Measurements from ENCODE around the gene ALG14. TPM values are rescaled to one million over a fixed set of nuclear protein-coding genes. Genes with fewer than 3 reads are reported as not detected.

ALG14 gene
- total and polyA plus RNA-seq, 2 donors (not counting 1 experiment from before 2014, with no cell fraction given): 0.92 to 2.6 TPM

DNA sequence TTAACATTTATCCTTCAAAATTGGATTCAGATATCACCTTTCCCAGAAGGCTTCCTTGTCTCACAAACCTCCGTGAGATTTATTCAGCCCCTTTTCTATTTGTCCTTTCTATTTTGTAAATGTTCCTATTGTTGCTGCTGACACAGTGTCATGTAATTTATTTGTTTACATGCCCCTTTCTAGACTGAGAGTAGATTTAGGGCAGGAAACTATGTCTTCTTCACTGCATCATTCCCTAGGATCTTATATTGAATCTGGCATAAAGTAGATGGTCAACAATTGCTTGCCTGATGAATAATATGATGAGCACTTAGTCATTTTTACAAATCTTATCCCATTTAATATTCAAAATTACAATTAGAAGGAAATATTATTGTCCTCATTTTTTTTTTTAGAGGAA lies 137.7 kb downstream of the ALG14 start:
- intact Hi-C loops (cut with micrococcal nuclease): no loop called here
- no CpG with 5 or more reads among the region's 1 CpG for WGBS (ENCODE audit: insufficient coverage)
- no peaks in the 10 kb centered on the region for H3K9me3 Mint-ChIP-seq (ENCODE audit: insufficient read depth)

DNA sequence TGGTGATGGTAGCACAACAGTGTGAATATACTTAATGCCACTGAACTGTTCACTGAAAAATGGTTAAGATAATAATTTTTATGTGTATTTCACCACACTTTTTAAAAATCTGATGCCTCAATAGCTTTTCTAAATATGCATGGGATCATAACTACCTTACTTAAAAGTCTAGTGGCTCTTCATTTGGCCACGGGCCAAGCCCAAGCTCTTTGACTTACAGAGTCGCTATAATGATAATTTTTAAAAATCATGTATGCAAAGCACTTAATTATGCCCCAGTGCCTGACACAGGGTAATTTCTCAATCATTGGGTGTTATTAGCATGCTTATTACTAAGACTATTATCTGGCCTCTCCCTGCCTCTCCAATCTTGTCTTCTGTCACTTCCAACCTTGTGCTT lies 138.2 kb downstream of the ALG14 start:
- Histone ChIP-seq H2AFZ (ENCODE audit: insufficient read depth, low read depth, low read length, poor library complexity, severe bottlenecking) (no peak overlapping the region), H3K4me2 (replicated peaks; ENCODE audit: low read depth, low read length, poor library complexity, severe bottlenecking) (no peak overlapping the region), H3K4me1 (ENCODE audit: control insufficient read depth in 2 of 2, insufficient read depth in 2 of 2, low read length in 2 of 2) (no peaks in the 10 kb centered on the region), H4K20me1 (ENCODE audit: control insufficient read depth, insufficient read depth, low read length, poor library complexity, severe bottlenecking) (no peaks in the 10 kb centered on the region), H3K27ac (ENCODE audit: low read length in 2 of 2) (no peak overlapping the region), H3K9me3 (ENCODE audit: control extremely low read depth in 1 of 3, control insufficient read depth in 2 of 3, insufficient read depth in 1 of 3, low read length in 2 of 3) (no peaks in the 10 kb centered on the region), H3K9ac (ENCODE audit: low read length) (no peak overlapping the region), H3K27me3 (replicated peaks in 1 of 4; ENCODE audit: control extremely low read depth in 1 of 4, control insufficient read depth in 3 of 4, insufficient read depth in 4 of 4, low read length in 3 of 4) (no peaks in the 10 kb centered on the region), H3K4me3 (ENCODE audit: control extremely low read depth in 1 of 5, extremely low read depth in 1 of 5, insufficient read depth in 1 of 5, low read depth in 2 of 5, low read length in 4 of 5) (no peak overlapping the region), H3K79me2 (ENCODE audit: control insufficient read depth, insufficient read depth, low read length) (no peaks in the 10 kb centered on the region), H3K36me3 (replicated peaks in 1 of 2; ENCODE audit: control extremely low read depth in 1 of 2, control insufficient read depth in 1 of 2, extremely low read depth in 1 of 2, insufficient read depth in 2 of 2, low read length in 1 of 2) (no peaks in the 10 kb centered on the region)
- ATAC-seq (ENCODE audit: low read depth) (no peak), DNase-seq (no peak)
- H3K4me1 Mint-ChIP-seq: no peaks in the 10 kb centered on the region
- no peak overlapping the region for H3K4me3 Mint-ChIP-seq
- ChIA-PET CTCF (interaction anchor here (1.4 to 1.5 kb wide), 2 partner anchors 46 to 109 kb away, joined by 3 to 4 read pairs; no protein-coding TSS in a partner anchor), POLR2A (no interaction called here)
- H3K27me3 Mint-ChIP-seq: peaks cover 5% of the 10 kb centered on the region
- no peak for TF ChIP-seq EZH2 (IDR thresholded peaks at IDR 0.05; ENCODE audit: borderline replicate concordance, insufficient read depth, low read depth, low read length, poor library complexity, severe bottlenecking)
- H3K27ac Mint-ChIP-seq: no peak overlapping the region
- H3K9me3 Mint-ChIP-seq (ENCODE audit: insufficient read depth): no peaks in the 10 kb centered on the region
- intact Hi-C loops (cut with micrococcal nuclease): no loop called here
- no CpG with 5 or more reads among the region's 2 CpGs for WGBS (ENCODE audit: insufficient coverage)

More for the DNA sequence above, 137.7 kb downstream of the ALG14 start:
- ChIA-PET POLR2A (no interaction called here), CTCF (interaction anchor here (1.4 kb wide), 1 partner anchor 108 kb away, joined by 3 read pairs; no protein-coding TSS in a partner anchor)
- Mint-ChIP-seq H3K4me3 (no peak overlapping the region), H3K27me3 (peaks cover 5% of the 10 kb centered on the region), H3K4me1 (no peaks in the 10 kb centered on the region), H3K27ac (no peak overlapping the region)
- Histone ChIP-seq H3K27ac (ENCODE audit: low read length in 2 of 2) (no peak overlapping the region), H3K4me2 (replicated peaks; ENCODE audit: low read depth, low read length, poor library complexity, severe bottlenecking) (no peak overlapping the region), H3K36me3 (replicated peaks in 1 of 2; ENCODE audit: control extremely low read depth in 1 of 2, control insufficient read depth in 1 of 2, extremely low read depth in 1 of 2, insufficient read depth in 2 of 2, low read length in 1 of 2) (no peaks in the 10 kb centered on the region), H3K4me3 (ENCODE audit: control extremely low read depth in 1 of 5, extremely low read depth in 1 of 5, insufficient read depth in 1 of 5, low read depth in 2 of 5, low read length in 4 of 5) (no peak overlapping the region), H3K9me3 (ENCODE audit: control extremely low read depth in 1 of 3, control insufficient read depth in 2 of 3, insufficient read depth in 1 of 3, low read length in 2 of 3) (no peaks in the 10 kb centered on the region), H3K4me1 (ENCODE audit: control insufficient read depth in 2 of 2, insufficient read depth in 2 of 2, low read length in 2 of 2) (no peaks in the 10 kb centered on the region), H4K20me1 (ENCODE audit: control insufficient read depth, insufficient read depth, low read length, poor library complexity, severe bottlenecking) (no peaks in the 10 kb centered on the region), H3K9ac (ENCODE audit: low read length) (no peak overlapping the region), H3K79me2 (ENCODE audit: control insufficient read depth, insufficient read depth, low read length) (no peaks in the 10 kb centered on the region), H2AFZ (ENCODE audit: insufficient read depth, low read depth, low read length, poor library complexity, severe bottlenecking) (no peak overlapping the region), H3K27me3 (replicated peaks in 1 of 4; ENCODE audit: control extremely low read depth in 1 of 4, control insufficient read depth in 3 of 4, insufficient read depth in 4 of 4, low read length in 3 of 4) (no peaks in the 10 kb centered on the region)
- DNase-seq (no peak), ATAC-seq (ENCODE audit: low read depth) (no peak)
- no peak for TF ChIP-seq EZH2 (IDR thresholded peaks at IDR 0.05; ENCODE audit: borderline replicate concordance, insufficient read depth, low read depth, low read length, poor library complexity, severe bottlenecking)
- TF ChIP-seq, protein P1, sequence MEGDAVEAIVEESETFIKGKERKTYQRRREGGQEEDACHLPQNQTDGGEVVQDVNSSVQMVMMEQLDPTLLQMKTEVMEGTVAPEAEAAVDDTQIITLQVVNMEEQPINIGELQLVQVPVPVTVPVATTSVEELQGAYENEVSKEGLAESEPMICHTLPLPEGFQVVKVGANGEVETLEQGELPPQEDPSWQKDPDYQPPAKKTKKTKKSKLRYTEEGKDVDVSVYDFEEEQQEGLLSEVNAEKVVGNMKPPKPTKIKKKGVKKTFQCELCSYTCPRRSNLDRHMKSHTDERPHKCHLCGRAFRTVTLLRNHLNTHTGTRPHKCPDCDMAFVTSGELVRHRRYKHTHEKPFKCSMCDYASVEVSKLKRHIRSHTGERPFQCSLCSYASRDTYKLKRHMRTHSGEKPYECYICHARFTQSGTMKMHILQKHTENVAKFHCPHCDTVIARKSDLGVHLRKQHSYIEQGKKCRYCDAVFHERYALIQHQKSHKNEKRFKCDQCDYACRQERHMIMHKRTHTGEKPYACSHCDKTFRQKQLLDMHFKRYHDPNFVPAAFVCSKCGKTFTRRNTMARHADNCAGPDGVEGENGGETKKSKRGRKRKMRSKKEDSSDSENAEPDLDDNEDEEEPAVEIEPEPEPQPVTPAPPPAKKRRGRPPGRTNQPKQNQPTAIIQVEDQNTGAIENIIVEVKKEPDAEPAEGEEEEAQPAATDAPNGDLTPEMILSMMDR (IDR thresholded peaks at IDR 0.05): no peak
